Sigmoid colon (tissue), 4 donors: Measurements from ENCODE around the gene ZNF282.

Experiments used
- EP300 ChIP-seq, 4 donors: sonication (generic); formaldehyde crosslinking; IDR thresholded peaks; one replicate each; pipeline ENCODE4 v1.6.1; 2017; ENCODE audit warnings: antibody characterized with exemption in 4 of 4
- POLR2A ChIP-seq, 2 donors: fragments of 450-650 bp; IDR thresholded peaks; one replicate each; pipeline ENCODE4 v1.6.1; 2016; ENCODE audit warnings: antibody characterized with exemption in 2 of 2, mild to moderate bottlenecking in 2 of 2, moderate library complexity in 2 of 2
- POLR2AphosphoS5 ChIP-seq, 4 donors: sonication (generic); formaldehyde crosslinking; IDR thresholded peaks; one replicate each; pipeline ENCODE4 v1.6.1; 2017; ENCODE audit warnings: antibody characterized with exemption in 4 of 4
- TF ChIP-seq, protein P1 (sequence below), 4 experiments: fragments of 450-650 bp in 3 of 4; fragments of 200-600 bp in 1 of 4; IDR thresholded peaks; one replicate each; pipeline ENCODE4 v1.5.1; 2016 to 2019; ENCODE audit warnings: antibody characterized with exemption in 4 of 4, mild to moderate bottlenecking in 3 of 4, moderate library complexity in 2 of 4

DNA sequence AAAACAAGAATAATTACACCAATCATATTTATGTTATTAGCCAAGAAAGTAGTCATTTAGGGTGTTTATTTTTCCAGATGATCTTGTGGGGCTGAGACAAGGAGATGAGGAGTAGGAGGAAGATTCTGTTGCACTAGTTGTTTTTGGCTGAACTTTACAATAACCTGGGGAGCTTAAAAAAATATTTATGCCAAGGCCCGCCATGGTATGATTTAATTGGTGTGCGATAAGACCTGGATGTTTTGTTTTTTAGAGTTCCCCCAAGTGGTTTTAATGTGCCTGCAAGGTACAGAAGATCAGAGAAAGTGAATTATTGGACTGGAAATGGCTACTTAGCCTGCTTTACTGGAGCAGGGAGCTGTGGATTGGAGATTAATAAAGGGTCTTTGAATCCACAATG, 7.1 kb upstream of the ZNF282 start:
- TF ChIP-seq, protein P1, sequence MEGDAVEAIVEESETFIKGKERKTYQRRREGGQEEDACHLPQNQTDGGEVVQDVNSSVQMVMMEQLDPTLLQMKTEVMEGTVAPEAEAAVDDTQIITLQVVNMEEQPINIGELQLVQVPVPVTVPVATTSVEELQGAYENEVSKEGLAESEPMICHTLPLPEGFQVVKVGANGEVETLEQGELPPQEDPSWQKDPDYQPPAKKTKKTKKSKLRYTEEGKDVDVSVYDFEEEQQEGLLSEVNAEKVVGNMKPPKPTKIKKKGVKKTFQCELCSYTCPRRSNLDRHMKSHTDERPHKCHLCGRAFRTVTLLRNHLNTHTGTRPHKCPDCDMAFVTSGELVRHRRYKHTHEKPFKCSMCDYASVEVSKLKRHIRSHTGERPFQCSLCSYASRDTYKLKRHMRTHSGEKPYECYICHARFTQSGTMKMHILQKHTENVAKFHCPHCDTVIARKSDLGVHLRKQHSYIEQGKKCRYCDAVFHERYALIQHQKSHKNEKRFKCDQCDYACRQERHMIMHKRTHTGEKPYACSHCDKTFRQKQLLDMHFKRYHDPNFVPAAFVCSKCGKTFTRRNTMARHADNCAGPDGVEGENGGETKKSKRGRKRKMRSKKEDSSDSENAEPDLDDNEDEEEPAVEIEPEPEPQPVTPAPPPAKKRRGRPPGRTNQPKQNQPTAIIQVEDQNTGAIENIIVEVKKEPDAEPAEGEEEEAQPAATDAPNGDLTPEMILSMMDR (IDR thresholded peaks at IDR 0.05), result no peak
- no peak for TF ChIP-seq POLR2AphosphoS5 (IDR thresholded peaks at IDR 0.05)
- no peak for TF ChIP-seq POLR2A (IDR thresholded peaks at IDR 0.05)
- no peak for TF ChIP-seq EP300 (IDR thresholded peaks at IDR 0.05)
